Hepatocyte (in vitro differentiated cells): Measurements from ENCODE around the gene FAM53B.

Experiments used
- CTCF ChIP-seq: fragments of 200-600 bp; sonication (generic); IDR thresholded peaks from 2 replicates; pipeline ENCODE4 v1.5.1; 2016; ENCODE audit warnings: antibody characterized with exemption, mild to moderate bottlenecking; ENCODE audit not compliant: poor library complexity
- EZH2 ChIP-seq: fragments of 200-600 bp; sonication (generic); IDR thresholded peaks from 2 replicates; pipeline ENCODE4 v1.6.1; 2016; ENCODE audit warnings: antibody characterized with exemption, mild to moderate bottlenecking, borderline replicate concordance

DNA sequence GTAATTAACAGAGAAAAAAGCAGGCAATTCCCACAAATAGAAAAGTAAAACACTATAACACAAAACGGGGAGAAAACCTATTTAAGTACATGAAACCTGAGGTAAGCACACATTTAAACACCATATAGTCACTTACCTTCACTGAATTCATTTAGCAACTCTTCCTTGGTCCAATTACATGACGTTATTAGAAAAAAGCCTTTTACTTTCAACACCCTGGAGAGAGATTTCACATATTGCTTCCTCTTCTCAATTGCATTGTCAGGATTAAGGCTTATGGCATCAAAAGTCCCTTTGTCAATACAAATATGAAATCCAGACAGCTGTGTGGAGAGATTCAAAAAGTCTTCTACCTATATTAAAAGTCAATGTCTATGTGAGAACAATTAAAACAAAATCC is 21.1 kb upstream of the FAM53B start:
- TF ChIP-seq CTCF (no peak), EZH2 (no peak)
